H1 (cell line): Measurements from ENCODE around the gene GLTPD2. TPM values are rescaled to one million over a fixed set of nuclear protein-coding genes. Genes with fewer than 3 reads are reported as not detected.

ENCODE experiments used
- CTCF ChIA-PET: fragments of 300-600 bp; sonication (Branson Sonifier 250); formaldehyde crosslinking; loops from one replicate; lab custom pipeline; 2021; ENCODE audit not compliant: partially characterized antibody; lab: Charles Lee
- POLR2A ChIA-PET: fragments of 300-600 bp; sonication (Branson Sonifier 250); formaldehyde crosslinking; loops from one replicate; lab custom pipeline; 2021; ENCODE audit warnings: inconsistent platforms; ENCODE audit not compliant: partially characterized antibody; lab: Charles Lee
- DNase-seq, 2 experiments: peaks; one replicate each; pipeline versions ENCODE4 v3.0.0 to v3.0.0-alpha.2; 2010 to 2022; ENCODE audit warnings: low spot score in 2 of 2, low read depth in 1 of 2, mixed read lengths in 1 of 2
- FAIRE-seq: peaks from 2 replicates; lab custom pipeline; 2011; peaks lifted over from hg19 to GRCh38; lab: Jason Lieb, UNC
- H2AFZ ChIP-seq: 2 replicates; pipeline ENCODE4 v1.8.1; 2012; ENCODE audit warnings: low read length, inconsistent platforms
- H2AK5ac ChIP-seq: 2 replicates; pipeline ENCODE4 v1.6.1; 2013; ENCODE audit warnings: low read depth, low read length
- H2BK120ac ChIP-seq: replicated peaks from 2 replicates; pipeline ENCODE3; 2013; ENCODE audit warnings: low read depth, low read length, inconsistent platforms
- H2BK12ac ChIP-seq: 2 replicates; pipeline ENCODE4 v1.6.1; 2013; ENCODE audit warnings: low read depth, low read length
- H2BK15ac ChIP-seq: 2 replicates; pipeline ENCODE4 v1.6.1; 2013; ENCODE audit warnings: low read length
- H2BK20ac ChIP-seq: 2 replicates; pipeline ENCODE4 v1.6.1; 2013; ENCODE audit warnings: low read length
- H2BK5ac ChIP-seq: 2 replicates; pipeline ENCODE4 v1.6.1; 2013; ENCODE audit warnings: low read depth, low read length
- H3K14ac ChIP-seq: 2 replicates; pipeline ENCODE4 v1.6.1; 2013; ENCODE audit warnings: inconsistent platforms; ENCODE audit not compliant: insufficient read length
- H3K18ac ChIP-seq: 2 replicates; pipeline ENCODE4 v1.6.1; 2013; ENCODE audit warnings: low read length; ENCODE audit errors: extremely low read depth
- H3K23ac ChIP-seq: 2 replicates; pipeline ENCODE4 v1.6.1; 2013; ENCODE audit warnings: inconsistent platforms; ENCODE audit not compliant: insufficient read length
- H3K23me2 ChIP-seq: 2 replicates; pipeline ENCODE4 v1.6.1; 2013; ENCODE audit warnings: low read depth, low read length
- H3K27ac ChIP-seq: 2 replicates; pipeline ENCODE4 v1.6.1; 2011; ENCODE audit warnings: low read depth, low read length, inconsistent platforms
- H3K27me3 ChIP-seq, 4 experiments: replicated peaks in 1 of 4; 1 replicate in 1 of 4; 2 replicates in 3 of 4; pipeline versions ENCODE4 v1.6.1 to v1.8.1; 2011 to 2013; ENCODE audit warnings: low read length in 3 of 4, mild to moderate bottlenecking in 3 of 4, inconsistent platforms in 2 of 4, mixed read lengths in 2 of 4, moderate library complexity in 1 of 4; ENCODE audit not compliant: control insufficient read depth in 3 of 4, insufficient read depth in 3 of 4; ENCODE audit errors: extremely low read depth in 1 of 4
- H3K36me3 ChIP-seq, 4 experiments: 2 replicates each; pipeline versions ENCODE4 v1.6.1 to v1.8.1; 2011 to 2013; ENCODE audit warnings: mild to moderate bottlenecking in 4 of 4, low read length in 3 of 4, moderate library complexity in 2 of 4, control low read depth in 1 of 4, inconsistent platforms in 1 of 4; ENCODE audit not compliant: insufficient read depth in 4 of 4, control insufficient read depth in 2 of 4
- H3K4ac ChIP-seq: replicated peaks from 2 replicates; pipeline ENCODE3; 2013; ENCODE audit warnings: low read length, low read depth, mixed read lengths, inconsistent platforms; ENCODE audit not compliant: insufficient read length
- H3K4me1 ChIP-seq, 4 experiments: replicated peaks in 1 of 4; 1 replicate in 1 of 4; 2 replicates in 3 of 4; pipeline versions ENCODE4 v1.6.1 to v1.8.1; 2011 to 2013; ENCODE audit warnings: low read length in 3 of 4, inconsistent platforms in 2 of 4, mixed read lengths in 1 of 4; ENCODE audit not compliant: insufficient read depth in 4 of 4, control insufficient read depth in 3 of 4
- H3K4me2 ChIP-seq, 2 experiments: 2 replicates each; pipeline versions ENCODE4 v1.6.1 to v1.8.1; 2011 to 2013; ENCODE audit warnings: low read depth in 2 of 2, low read length in 2 of 2, control low read depth in 1 of 2, inconsistent platforms in 1 of 2, mild to moderate bottlenecking in 1 of 2; ENCODE audit not compliant: insufficient read depth in 1 of 2
- H3K4me3 ChIP-seq, 4 experiments: fragments of 200-600, 300-600 bp in 1 of 4; sonication (generic), shearing (Covaris generic), sonication (Bioruptor Twin) in 1 of 4; 2 replicates each; pipeline versions ENCODE4 v1.5.1 to v1.8.1; 2011 to 2016; ENCODE audit warnings: low read length in 4 of 4, low read depth in 3 of 4, control low read depth in 2 of 4, inconsistent platforms in 2 of 4, mild to moderate bottlenecking in 2 of 4, mixed read lengths in 1 of 4, moderate library complexity in 1 of 4; ENCODE audit not compliant: insufficient read depth in 2 of 4; ENCODE audit errors: extremely low read depth in 1 of 4
- H3K56ac ChIP-seq: replicated peaks from 2 replicates; pipeline ENCODE3; 2013; ENCODE audit warnings: low read depth, mild to moderate bottlenecking, mixed read lengths, low read length, inconsistent platforms; ENCODE audit not compliant: insufficient read length
- H3K79me1 ChIP-seq: 2 replicates; pipeline ENCODE4 v1.6.1; 2013; ENCODE audit warnings: low read depth, low read length, control low read depth
- H3K79me2 ChIP-seq, 2 experiments: 2 replicates each; pipeline versions ENCODE4 v1.6.1 to v1.8.1; 2012 to 2013; ENCODE audit warnings: low read length in 2 of 2, mild to moderate bottlenecking in 2 of 2, inconsistent platforms in 1 of 2; ENCODE audit not compliant: insufficient read depth in 2 of 2, control insufficient read depth in 1 of 2
- H3K9ac ChIP-seq, 4 experiments: replicated peaks in 1 of 4; 1 replicate in 1 of 4; 2 replicates in 3 of 4; pipeline versions ENCODE4 v1.6.1 to v1.8.1; 2011 to 2013; ENCODE audit warnings: low read depth in 3 of 4, low read length in 3 of 4, control low read depth in 2 of 4, mild to moderate bottlenecking in 2 of 4, moderate library complexity in 2 of 4, inconsistent platforms in 1 of 4; ENCODE audit errors: extremely low read depth in 1 of 4
- H3K9me3 ChIP-seq, 2 experiments: 2 replicates each; pipeline versions ENCODE4 v1.6.1 to v1.8.1; 2012 to 2013; ENCODE audit warnings: mild to moderate bottlenecking in 2 of 2, moderate library complexity in 2 of 2, control low read depth in 1 of 2, inconsistent platforms in 1 of 2, low read depth in 1 of 2, low read length in 1 of 2, mixed read lengths in 1 of 2; ENCODE audit not compliant: insufficient read depth in 2 of 2
- H4K20me1 ChIP-seq, 2 experiments: replicated peaks in 1 of 2; 2 replicates each; pipeline versions ENCODE3 to v1.8.1; 2011 to 2013; ENCODE audit warnings: inconsistent platforms in 2 of 2, low read length in 2 of 2, mild to moderate bottlenecking in 1 of 2; ENCODE audit not compliant: insufficient read depth in 2 of 2, control insufficient read depth in 1 of 2
- H4K5ac ChIP-seq: 2 replicates; pipeline ENCODE4 v1.6.1; 2013; ENCODE audit warnings: low read length, low read depth, mixed read lengths, inconsistent platforms; ENCODE audit not compliant: insufficient read length
- H4K8ac ChIP-seq: 2 replicates; pipeline ENCODE4 v1.8.0; 2013; ENCODE audit warnings: mild to moderate bottlenecking, moderate library complexity, low read length, inconsistent platforms; ENCODE audit not compliant: insufficient read depth; ENCODE audit errors: extremely low read depth
- H4K91ac ChIP-seq: replicated peaks from 2 replicates; pipeline ENCODE3; 2013; ENCODE audit warnings: low read length, mixed read lengths, inconsistent platforms; ENCODE audit not compliant: insufficient read length
- JUN ChIP-seq: IDR thresholded peaks from 2 replicates; pipeline ENCODE4 v1.6.1; 2011; ENCODE audit warnings: low read depth, mild to moderate bottlenecking, improper control_type of control experiment, low read length
- POLR2A ChIP-seq, 2 experiments: IDR thresholded peaks; 1 replicate in 1 of 2; 2 replicates in 1 of 2; pipeline ENCODE4 v1.6.1; 2011; ENCODE audit warnings: low read depth in 2 of 2, low read length in 2 of 2, mild to moderate bottlenecking in 2 of 2; ENCODE audit errors: control extremely low read depth in 1 of 2
- TAF7 ChIP-seq: optimal IDR thresholded peaks from 2 replicates; pipeline ENCODE3; 2011; ENCODE audit warnings: low read depth, mild to moderate bottlenecking, inconsistent platforms, low read length, moderate library complexity, borderline replicate concordance
- WGBS, 2 experiments: shearing (Covaris generic) in 1 of 2; methylation state at CpG; one replicate each; pipeline versions ENCODE4 v1.1.6 to v1.1.7; 2013 to 2015; ENCODE audit warnings: low lambda C conversion rate in 2 of 2, mixed read lengths in 2 of 2, inconsistent platforms in 1 of 2, low coverage in 1 of 2, missing lambda C conversion rate in 1 of 2; ENCODE audit not compliant: insufficient replicate concordance in 2 of 2, insufficient coverage in 1 of 2, insufficient read length in 1 of 2; ENCODE audit errors: extremely low coverage in 1 of 2, missing lambda C conversion rate in 1 of 2; 5-methylcytosine and 5-hydroxymethylcytosine counted together
- polyA plus RNA-seq, 7 experiments: library from polyadenylated mRNA; depleted of rRNA in 3 of 7; stranded (reverse) in 5 of 7; unstranded in 2 of 7; fragments of >200 nt in 5 of 7; fragments of 200-250 nt in 2 of 7; gene quantifications; 1 replicate in 5 of 7; 2 replicates in 1 of 7; 4 replicates in 1 of 7; pipeline versions ENCODE4 v1.2.1 to v1.2.3, GENCODE V29; 2011 to 2013; ENCODE audit warnings: missing spikeins in 2 of 7, mixed read lengths in 2 of 7
- total RNA-seq: library from RNA; stranded (reverse); fragmentation: NEBNext Ultra II Directional; extraction: Animal tissue kit (Norgen Biotek cat#: 25700); gene quantifications from 2 replicates; pipeline ENCODE4 v1.2.1, GENCODE V29; 2021

Gene GLTPD2
- total and polyA plus RNA-seq, 2 of the 8 experiments (the other 6 are each of a cell fraction or from before 2014, with no cell fraction given) = not detected

GRCh38 chr17:4812690-4813089 is 23.9 kb downstream of the GLTPD2 start:
- WGBS, 2 experiments = 95% methylated on average over 7 of the region's 7 CpGs; no CpG with 5 or more reads in 1 of the 2 experiments
- Histone ChIP-seq H2BK15ac (no peak overlapping the region), H2BK12ac (no peak overlapping the region), H3K18ac (no peak overlapping the region), H3K4me2 (no peak overlapping the region), H3K9me3 (no peaks in the 10 kb centered on the region; a peak in 1 of 4 replicates), H3K14ac (no peak overlapping the region), H4K8ac (no peak overlapping the region), H3K23ac (no peak overlapping the region), H2BK120ac (no peak overlapping the region), H3K27ac (no peak overlapping the region), H3K9ac (no peak overlapping the region), H2BK20ac (no peak overlapping the region), H3K4me3 (no peak overlapping the region), H3K36me3 (peaks cover 7 to 28% (median 12%) of the 10 kb centered on the region in 4 experiments; a peak in 7 of 8 replicates), H3K23me2 (peaks cover 1% of the 10 kb centered on the region; the same call in 1 of the 2 replicates), H3K79me1 (no peaks in the 10 kb centered on the region), H3K79me2 (0 out of 4 replicates have a peak, but pooled peaks cover 0 to 2% of the 10 kb centered on the region in 2 experiments), H3K27me3 (no peaks in the 10 kb centered on the region; a peak in 1 of 7 replicates), H4K91ac (no peak overlapping the region), H3K4me1 (peaks cover 0 to 4% (median 2%) of the 10 kb centered on the region in 4 experiments; a peak in 3 of 7 replicates), H2AFZ (no peak overlapping the region), H2BK5ac (no peak overlapping the region), H4K20me1 (peaks cover 0 to 5% of the 10 kb centered on the region in 2 experiments), H3K56ac (no peak overlapping the region), H3K4ac (no peak overlapping the region), H4K5ac (no peak overlapping the region), H2AK5ac (no peak overlapping the region)
- no peak for FAIRE-seq
- DNase-seq = no peak
- POLR2A ChIA-PET = interaction anchor here (0.9 to 1.3 kb wide), 3 partner anchors 9 to 44 kb away, joined by 3 read pairs; no protein-coding TSS in a partner anchor
- CTCF ChIA-PET = interaction anchor here (1.0 to 5.8 kb wide), 4 partner anchors 11 to 75 kb away, joined by 3 to 55 read pairs (median 3); no protein-coding TSS in a partner anchor
- TF ChIP-seq TAF7 = no peak
- no peak for TF ChIP-seq POLR2A (IDR thresholded peaks at IDR 0.05; ENCODE audit: control extremely low read depth in 1 of 2, low read depth in 2 of 2, low read length in 2 of 2)
- no peak for TF ChIP-seq JUN
